NCI-H526 treated with DMSO at 0.1 percent for 48 hours (cell line): ENCODE measurements around the gene MBD2.
A peak's percentile ranks its signal among the peaks of the same experiment; 100 is the strongest.

Experiments used
- DNase-seq: peaks from one replicate; lab custom pipeline; 2025; lab: John Stamatoyannopoulos, UW

The MBD2 gene

DNA sequence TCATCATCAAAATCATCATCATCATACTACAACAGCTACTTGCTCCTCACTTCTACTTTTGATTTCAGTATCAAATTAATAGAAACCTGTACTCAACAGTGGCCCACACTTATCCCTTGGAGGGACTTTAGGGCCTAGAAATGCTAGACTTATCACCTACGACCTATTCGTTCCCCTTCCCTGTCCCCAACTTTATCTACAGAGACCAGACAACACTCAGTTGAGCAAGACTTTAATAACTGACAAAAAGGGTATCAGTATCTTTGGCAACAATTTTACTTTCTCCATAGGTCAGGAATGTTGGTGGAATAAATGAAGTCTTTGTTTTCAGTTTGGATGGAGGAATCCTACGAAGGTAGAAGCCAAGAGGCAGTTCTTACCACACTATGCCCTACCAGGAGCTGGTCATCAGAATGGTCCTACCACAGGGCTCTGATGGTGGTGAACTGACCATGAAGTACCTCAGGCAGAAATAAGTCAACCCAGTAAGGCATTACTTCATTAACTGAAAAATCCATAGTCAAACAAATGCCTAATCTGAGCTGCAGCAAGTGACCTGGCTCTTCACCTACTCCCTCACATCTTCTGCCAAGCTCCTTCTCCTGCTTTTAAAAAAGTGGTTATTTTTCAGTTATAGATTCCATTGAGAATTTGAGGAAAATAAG, 26.6 kb downstream of the MBD2 start:
- DNase-seq: no peak

DNA sequence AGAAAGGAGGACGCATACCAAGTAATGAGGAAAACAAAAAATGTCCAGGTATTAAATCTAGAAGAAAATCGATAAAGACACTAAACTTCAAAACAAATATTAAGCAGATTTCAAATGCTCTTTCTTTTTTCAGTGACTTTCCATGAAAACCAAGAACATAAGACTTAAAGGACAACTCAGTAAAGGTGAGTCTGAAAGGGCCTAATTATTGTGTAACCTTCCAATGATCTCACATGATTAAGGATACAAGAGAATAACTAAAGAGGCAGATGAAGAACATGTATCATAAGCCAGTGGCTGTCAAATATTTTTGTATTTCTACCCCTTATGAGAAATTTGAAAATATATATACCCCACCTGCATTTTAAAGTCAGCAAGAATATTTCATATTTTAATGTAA, 30.7 kb downstream of the MBD2 start:
- no peak for DNase-seq

DNA sequence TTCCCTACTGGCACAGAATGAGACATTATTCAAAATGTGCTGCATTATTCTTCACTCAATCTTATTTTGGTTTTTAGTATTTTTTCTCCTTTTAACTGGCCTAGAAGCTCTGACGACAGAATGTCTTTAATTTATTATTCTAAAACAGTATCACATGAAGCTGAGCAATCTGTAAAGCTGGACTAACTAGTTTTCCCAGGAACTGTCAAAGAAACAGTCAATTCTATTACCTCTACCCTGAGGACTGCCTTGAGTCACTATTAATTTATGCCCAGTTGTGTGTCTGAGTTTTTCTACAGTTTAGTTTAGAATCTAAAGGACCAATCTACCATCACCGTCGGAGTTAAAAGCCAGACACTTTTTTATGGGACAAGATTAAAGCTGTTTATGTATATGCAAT, 31.6 kb downstream of the MBD2 start:
- no peak for DNase-seq

DNA sequence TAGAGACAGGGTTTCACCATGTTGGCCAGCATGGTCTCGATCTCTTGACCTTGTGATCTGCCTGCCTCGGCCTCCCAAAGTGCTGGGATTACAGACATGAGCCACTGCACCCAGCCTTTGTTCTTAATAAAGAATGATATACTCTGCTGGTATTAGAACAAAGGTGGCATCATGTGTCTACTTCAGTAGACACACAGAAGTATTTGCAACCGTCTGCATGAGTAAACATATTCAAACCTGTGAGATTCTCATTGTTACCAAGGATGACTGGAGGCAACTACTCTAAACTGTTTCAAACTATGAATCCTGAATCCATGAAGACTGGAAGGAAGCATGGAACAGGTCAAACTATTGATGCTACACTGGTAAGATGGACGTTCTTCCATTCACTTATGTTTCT, 32.1 kb downstream of the MBD2 start:
- peak; percentile 36 for DNase-seq

DNA sequence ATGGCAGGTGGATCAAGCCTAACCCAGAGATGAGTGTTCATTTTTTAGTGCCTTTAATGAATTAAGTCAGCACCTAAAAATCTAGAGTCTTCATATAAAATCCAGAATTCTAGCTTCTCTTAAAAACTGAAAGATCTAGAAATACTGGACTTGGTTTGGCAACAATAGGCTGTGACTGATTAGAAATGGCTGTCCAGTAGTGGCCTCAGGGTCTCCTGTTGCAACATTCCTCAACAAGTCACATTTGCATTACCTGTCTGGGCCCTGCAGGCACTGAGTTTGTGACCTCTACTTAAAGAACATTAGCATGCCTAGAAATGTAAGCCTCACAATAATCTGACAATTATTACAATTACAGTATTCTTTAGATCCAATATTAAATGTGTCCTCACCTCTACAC, 33.1 kb downstream of the MBD2 start:
- no peak for DNase-seq

DNA sequence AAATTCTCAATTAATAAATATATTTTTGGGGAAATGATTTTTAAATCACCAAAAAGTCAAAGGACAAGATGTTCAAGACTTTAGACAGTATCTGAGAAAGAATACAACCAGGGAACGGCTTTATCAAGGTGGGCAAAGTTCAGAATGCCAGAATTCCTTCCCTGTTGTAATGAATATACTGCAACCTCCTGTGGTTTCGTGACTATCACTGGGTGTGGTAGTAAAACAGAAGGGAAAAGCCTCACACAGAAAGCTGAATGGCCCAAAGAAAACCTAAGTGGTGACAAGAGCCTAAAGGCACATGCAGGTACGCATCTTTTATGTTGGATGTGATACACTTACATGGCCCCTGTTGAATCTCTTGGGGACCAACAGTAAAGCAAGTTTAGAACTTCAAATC, 37.1 kb downstream of the MBD2 start:
- DNase-seq: no peak

DNA sequence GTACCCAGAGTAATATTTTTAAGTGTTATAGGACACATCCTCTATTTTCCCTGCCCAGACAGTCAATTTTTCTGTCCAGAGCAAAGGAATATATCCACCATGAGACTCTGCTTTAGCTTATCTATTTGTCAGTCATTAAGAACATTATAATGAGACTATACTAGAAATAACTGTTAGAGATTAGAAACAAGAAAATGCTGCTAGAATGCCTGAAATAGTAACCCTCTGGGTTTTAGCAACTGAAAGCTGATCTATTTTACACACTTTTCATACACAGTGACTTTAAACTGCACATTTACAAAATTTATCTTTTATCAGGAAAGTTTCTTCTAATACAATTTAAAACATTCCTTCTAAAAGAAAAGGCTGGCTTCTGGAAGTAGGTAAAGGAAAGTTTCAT, 39.6 kb downstream of the MBD2 start:
- DNase-seq: no peak

DNA sequence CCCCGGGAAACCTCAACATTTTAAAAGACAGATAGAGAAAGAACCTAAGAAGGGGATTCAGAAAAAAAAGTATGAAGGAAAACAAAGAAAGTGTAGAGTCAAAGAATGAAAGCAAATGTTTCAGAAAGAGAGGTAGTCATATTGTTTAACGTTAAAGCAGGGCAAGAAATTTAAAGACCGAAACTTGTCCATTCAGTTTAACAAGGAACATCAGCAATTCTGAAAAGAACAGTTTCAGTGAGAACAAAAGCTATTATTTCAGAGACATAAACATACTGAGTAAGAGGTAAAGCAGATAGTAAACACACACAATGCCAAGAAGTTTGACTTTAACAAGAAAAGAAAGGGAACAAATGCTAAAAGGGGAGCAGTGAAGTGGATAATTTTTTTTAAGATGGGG, 41.1 kb downstream of the MBD2 start:
- no peak for DNase-seq

DNA sequence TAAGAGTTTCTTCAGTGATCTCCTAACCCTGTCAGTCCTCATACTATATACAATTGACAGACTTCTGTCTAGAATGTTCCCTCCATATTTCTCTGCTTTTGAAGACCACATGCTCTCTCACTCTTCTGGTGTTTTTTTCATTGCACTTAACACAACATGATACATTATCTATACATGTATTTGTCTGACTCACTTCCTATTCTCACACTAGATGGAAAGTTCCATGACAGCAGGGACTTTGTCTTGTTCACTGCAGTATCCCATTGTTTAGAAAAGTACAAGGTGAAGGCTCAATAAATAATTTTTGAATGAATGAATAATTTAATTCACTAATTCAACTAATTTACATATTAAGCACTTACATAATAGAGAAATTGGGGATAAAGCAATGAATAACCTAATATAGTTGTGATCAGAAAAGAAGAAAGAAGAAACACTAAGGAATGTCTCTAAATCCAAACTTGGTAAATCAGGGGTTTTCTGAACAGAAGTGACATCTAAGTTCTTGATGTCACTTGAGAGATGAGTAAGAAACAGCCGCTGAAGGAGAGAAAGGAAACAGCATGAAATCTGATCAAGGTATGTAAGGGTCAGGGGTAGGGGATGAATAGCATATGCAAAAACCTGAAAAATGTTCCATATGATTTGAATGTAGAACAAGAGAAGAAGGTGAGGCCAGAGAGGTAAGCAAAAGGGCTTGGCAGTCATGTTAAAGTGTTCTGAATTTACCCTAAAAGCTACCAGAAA, 42.4 kb downstream of the MBD2 start:
- DNase-seq: no peak

DNA sequence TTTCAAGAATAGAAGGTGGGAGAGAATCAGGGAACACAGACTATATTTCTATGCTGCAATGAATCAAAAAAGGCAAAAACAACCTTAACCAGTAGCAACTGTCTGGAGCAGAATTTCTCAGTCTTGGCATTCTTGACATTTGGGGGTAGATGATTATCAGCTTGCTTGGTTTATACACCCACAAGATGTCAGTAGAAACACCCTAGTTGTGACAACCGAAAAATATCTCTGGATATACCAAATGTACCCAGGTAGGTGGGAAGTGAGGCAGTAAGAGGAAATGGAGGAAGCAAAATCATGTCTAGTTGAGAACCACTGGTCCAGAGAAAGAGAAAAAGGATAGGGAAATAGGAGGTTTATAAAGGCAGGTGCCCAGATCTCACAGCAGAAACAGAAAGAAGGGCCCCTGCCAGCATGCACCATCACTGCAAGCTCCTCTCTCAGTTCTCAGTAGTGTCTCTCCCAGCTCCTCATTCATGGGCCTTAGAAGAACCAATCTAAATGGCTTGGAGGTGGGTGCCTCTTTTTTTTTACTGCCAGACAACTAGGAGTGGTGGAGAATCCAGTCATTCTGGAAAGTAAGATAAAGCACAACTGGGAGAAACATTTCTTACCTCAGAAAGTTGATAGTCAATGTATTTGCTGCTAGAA, 50.4 kb downstream of the MBD2 start:
- no peak for DNase-seq

DNA sequence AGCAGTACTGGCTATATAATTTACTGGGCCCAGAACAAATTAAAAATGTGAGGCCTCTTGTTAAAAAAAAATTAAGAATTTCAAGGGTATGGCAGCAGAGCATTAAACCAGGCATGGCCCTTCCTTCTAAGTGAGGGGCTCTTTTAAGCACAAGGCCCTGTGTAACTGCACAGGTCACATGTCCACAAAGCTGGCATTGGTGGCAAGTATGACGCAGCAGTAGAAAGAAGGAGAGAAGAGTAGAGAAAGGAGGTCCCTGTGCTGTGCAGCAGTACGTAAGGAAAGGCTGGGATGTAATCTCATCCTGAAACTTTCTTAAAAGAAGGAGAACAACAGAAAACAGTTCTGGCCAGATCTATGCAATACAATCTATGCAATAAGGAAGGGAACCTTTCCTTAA, 51.2 kb downstream of the MBD2 start:
- DNase-seq: no peak

DNA sequence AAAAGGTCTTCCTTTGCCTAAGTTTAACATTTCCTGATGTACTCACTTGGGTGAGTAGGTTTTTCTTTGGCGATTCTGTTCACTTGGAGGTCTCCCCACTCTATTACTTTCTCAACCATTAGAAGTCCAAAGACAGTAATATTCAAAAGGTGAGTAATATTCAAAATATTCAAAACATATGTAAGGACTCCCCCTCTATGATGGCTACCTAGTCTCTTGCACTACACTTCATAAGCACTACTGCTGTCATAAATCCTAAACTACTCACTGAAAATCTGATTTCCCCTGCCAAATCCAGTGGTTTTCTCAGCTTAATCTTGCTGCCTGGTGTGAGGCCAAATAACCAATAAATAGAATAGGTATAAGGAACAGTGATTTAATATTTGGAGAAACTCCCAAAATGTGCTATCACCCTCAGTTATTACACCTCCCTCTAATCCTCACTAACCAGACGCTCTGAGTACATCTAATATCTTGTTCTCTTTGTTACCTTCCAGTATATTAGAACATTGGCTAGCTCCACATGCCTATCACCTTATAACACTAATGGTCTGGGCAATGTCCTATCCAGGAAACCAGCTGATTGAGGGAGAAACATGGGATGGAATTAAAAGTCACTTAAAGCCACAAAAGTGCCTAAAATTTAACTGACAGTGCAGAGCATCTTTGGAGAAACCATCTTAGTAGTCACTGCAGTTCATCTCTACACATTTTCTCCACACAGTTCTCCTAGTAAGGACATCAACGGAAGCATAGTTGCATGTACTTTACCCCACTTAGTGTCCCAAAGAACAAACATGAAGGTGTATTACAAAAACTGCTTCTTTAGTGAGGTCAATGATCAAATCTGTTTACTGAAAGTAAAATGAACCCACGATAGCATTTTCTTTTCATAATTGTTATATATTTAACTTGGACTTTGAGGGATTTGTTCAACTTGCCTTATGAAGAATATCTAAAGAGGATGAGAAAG, 54.8 kb downstream of the MBD2 start:
- DNase-seq: no peak

DNA sequence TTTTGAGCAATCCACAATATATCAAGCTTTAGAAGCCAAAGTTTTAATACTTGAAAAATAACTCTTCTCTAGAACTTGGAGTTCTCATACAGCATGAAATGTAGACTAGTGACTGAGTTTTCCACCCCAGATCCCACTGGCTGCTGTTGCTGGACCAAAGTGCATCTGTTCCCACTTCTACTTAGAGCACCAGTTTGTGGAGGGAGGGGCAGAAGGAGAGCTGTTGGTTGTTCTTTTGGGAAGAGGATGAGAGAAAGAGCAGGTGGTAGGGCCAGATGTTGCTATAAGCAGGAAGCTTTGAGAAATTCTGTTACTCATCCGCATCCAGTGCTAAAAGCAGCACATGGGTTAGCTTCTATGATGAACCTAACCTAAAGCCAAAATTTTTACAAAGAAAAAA, 59.0 kb downstream of the MBD2 start:
- no peak for DNase-seq

DNA sequence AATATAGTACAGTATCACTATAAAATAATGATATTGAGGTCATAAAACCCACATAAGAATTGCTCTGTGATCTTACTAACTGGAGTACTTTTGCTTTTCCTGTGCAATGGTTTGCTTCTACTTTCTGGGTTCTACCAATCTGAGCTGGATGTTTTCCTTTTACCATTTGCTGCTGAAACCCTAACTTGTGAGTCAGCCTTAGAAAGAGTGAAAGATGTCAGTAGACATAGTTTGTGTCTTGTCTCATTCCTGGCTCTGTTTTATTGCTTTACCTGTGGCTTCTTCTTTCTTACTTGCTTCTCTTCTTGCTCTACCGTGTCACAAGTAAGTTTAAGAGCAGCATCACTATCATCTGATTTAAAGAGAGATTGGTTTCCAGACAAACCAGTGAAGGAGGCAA, 61.0 kb downstream of the MBD2 start:
- DNase-seq: no peak

DNA sequence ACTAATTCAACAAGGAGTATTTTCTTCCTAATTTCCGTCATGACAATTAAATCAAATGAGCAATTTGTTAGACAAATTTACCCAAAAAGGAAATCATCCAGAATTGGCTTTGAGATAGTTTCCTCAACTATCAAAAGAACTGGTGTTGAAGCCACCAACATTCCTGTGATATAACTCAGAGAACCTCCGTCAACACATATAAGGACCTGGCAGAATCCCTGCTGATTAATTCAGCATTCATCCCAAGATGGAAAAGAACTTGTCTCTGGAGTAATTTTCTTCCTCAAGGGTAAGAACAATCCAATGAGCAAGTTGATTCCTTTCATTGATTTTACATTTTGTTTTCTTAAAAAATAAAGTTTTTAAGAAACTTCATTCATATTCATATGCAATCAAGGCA, 62.0 kb downstream of the MBD2 start:
- no peak for DNase-seq

DNA sequence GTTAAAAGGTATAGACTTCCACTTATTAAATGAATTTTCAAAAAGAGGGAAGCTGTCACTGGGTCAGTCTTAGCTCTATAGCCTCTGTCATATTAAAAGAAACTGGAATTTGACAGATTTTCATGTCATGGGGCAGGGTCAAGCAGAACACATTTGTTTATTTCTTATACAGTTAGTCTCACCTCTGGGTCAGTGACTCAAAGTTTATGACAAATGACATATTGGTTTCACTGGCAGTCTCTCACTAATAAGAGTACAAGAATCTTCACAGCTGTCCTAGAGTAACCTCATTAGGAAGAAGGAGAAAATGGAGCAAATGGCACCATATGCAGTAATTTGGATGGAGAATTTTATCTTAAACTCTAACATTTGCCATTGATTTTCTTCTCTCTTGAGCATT, 63.2 kb downstream of the MBD2 start:
- DNase-seq: no peak

DNA sequence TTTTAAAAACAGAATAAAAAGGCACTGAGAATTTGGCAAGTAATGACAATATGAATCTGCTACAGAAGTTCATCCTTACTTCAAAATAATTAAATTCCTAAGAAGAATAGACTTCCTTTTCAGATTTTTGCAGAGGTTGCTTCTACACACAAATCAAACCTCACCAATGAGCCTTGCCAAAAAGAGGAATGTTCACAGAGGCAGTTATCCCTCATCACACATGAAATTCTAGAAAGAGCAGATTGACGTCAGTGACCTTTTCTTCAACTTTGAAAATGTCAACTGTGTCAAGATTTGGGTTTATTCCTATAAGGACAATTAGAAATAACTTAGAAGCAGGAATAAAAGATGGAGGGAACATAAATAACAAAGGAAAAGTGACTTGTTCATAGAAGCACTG, 64.6 kb downstream of the MBD2 start:
- no peak for DNase-seq

DNA sequence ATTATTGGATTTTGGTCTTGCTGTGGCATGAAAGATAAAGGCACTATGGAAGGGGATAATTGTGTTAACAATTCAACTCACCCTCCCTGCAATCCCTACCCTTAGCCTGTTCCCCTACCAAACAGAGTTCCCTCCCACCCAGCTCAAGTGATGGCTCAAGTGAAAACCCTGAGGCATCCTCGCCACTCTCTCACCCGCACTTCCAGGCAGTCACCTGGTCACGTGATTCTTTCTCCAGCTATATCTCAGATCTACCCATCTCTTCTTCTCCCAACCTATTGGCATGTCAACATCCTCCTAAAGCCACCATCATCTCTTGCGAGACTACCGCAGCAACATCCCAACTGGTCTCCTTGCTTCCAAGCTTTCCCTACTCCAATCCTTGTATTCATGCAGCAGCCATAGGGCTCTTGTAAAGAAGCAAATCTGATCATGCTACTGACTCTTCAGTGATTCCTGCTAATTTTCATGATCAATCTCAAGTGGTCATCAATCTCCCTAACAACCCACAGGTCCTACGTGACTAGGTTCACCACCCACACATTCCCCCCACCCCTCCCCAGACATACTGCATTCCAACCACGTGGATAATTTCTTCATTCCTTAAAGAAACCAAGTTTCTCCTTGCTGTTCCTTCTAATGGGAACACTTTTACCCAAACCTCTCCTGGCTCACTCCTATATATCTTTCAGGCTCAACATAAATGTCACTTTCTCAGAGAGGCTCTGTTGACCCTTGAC, 66.7 kb downstream of the MBD2 start:
- no peak for DNase-seq

DNA sequence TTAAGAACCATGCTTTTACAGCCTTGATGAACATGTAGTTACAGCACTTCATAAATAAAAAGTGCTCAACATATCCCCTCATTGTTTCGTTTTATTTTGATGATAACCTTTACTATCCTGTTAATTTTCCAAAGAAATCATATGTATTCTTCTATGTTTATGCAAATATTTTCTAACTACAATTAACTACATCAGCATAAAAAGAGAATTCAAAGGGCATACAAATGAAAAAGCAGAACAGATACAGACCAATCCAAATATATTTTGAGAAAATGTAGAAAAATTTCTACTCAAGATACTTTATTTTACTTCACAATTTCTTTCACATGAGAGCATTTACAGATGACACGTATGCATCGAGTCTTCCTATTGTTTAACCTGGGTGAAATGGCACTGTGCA, 69.1 kb downstream of the MBD2 start:
- no peak for DNase-seq

DNA sequence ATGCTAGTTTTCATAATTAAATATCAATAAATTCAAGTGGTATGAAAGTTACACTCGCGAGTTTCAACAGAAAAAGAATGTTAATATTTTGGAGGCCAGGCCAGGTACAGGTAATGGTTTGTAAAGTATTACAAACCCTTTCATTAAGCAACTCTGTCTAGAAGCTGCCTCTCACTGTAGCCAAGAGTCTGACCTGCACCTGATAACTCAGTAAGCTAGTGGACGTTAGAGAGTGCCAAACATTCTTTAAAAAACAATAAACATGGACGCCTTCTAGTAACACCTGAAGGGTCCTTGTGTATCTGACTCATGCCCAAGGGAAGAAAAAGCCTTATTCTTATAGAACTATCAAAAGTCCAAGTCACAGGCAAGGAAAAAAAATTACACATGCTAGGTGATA, 70.2 kb downstream of the MBD2 start:
- no peak for DNase-seq

DNA sequence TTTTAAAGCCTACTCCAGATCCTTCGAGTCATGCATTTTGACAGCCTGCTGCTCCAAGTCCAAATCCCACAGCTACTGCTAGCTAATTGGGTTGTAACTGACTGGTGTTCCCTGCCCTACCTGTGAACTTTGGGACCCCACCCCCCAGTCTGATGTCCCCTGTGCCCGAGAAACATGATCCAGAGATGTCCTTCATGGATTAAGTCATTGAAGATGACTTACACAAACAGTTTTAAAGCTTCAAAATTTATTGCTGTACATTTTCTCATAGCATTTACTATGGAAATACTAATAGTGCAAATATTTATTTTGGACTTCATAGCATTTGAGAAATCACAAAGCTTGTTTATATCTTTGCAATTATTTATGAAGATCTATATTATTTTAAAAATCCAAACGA, 73.1 kb downstream of the MBD2 start:
- no peak for DNase-seq

DNA sequence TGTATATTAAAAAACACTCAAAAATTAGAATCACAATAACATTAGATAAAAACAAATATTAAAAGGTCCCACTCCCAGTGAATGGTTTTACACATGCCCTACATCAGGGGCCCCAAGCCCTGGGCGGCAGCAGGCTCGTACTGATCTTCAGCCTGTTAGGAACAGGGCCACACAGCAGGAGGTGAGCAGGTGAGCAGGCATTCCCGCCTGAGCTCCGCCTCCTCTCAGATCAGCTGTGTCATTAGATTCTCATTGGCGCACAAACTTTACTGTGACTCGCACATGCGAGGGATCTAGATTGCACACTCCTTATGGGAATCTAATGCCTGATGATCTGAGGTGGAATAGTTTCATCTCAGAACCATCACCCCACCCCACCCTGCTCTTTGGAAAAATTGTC, 74.2 kb downstream of the MBD2 start:
- no peak for DNase-seq
